Measurements from ENCODE around the gene HPCAL1. TPM values are rescaled to one million over a fixed set of nuclear protein-coding genes. Genes with fewer than 3 reads are reported as not detected.
A peak's percentile ranks its signal among the peaks of the same experiment; 100 is the strongest.

The HPCAL1 gene
- total RNA-seq, 6 experiments from 2014 or later, result 23.1 to 68.8 (median 29.1) TPM

- Histone ChIP-seq H3K4me1 (peaks cover 0 to 6% (median 0%) of the 10 kb centered on the region in 4 donors), H3K27me3 (no peaks in the 10 kb centered on the region), H3K9me3 (no peaks in the 10 kb centered on the region), H3K27ac (no peak overlapping the region), H3K36me3 (peaks cover 0 to 7% (median under 1%) of the 10 kb centered on the region in 4 donors), H3K4me3 (no peak overlapping the region)
- WGBS (ENCODE audit: insufficient coverage, low coverage, low lambda C conversion rate, missing lambda C conversion rate), result 35% methylated on average over 2 of the region's 3 CpGs
- intact Hi-C loops (cut with DNase I), result loop anchor here in 1 of 2 donors (10.0 kb wide), 1 partner anchor 624 kb away; no protein-coding TSS in a partner anchor
- peak in 1 of 4 donors; percentile 6 for ATAC-seq
- no peak for DNase-seq
- TF ChIP-seq CTCF (IDR thresholded peaks at IDR 0.05) (no peak), POLR2A (IDR thresholded peaks at IDR 0.05) (no peak)
Measured at GRCh38 chr2:10428924-10429323, 126.2 kb downstream of the HPCAL1 start.

- H3K4me3 ChIP-seq, result no peak overlapping the region
- intact Hi-C loops (cut with DNase I), result loop anchor here (5.0 to 10.0 kb wide), 3 partner anchors 234 to 359 kb away; partner anchors contain the start of gene RRM2 (in 1 of the 2)
Measured at GRCh38 chr2:10430886-10431622, 128.3 kb downstream of the HPCAL1 start.

GRCh38 chr2:10431797-10432196 is 129.1 kb downstream of the HPCAL1 start:
- peaks cover 0 to 6% (median 0%) of the 10 kb centered on the region in 4 donors for H3K4me1 ChIP-seq

More at GRCh38 chr2:10430886-10431622, 128.3 kb downstream of the HPCAL1 start:
- Histone ChIP-seq H3K4me1 (peaks cover 0 to 6% (median 0%) of the 10 kb centered on the region in 4 donors), H3K9me3 (no peaks in the 10 kb centered on the region), H3K27ac (no peak overlapping the region), H3K36me3 (peaks cover 0 to 2% (median 0%) of the 10 kb centered on the region in 4 donors), H3K27me3 (no peaks in the 10 kb centered on the region)
- WGBS (ENCODE audit: insufficient coverage, low coverage, low lambda C conversion rate, missing lambda C conversion rate), result 70% methylated on average over 8 of the region's 8 CpGs
- ATAC-seq, result no peak
- TF ChIP-seq CTCF (IDR thresholded peaks at IDR 0.05), result no peak
- TF ChIP-seq POLR2A (IDR thresholded peaks at IDR 0.05), result no peak
- no peak for DNase-seq

More at GRCh38 chr2:10431797-10432196, 129.1 kb downstream of the HPCAL1 start:
- TF ChIP-seq POLR2A (IDR thresholded peaks at IDR 0.05), result no peak
- no peak for TF ChIP-seq CTCF (IDR thresholded peaks at IDR 0.05)
- H3K4me3 ChIP-seq, result no peak overlapping the region
- H3K36me3 ChIP-seq, result peaks cover 0 to 2% (median 0%) of the 10 kb centered on the region in 4 donors
- DNase-seq (no peak), ATAC-seq (no peak)
- intact Hi-C loops (cut with DNase I), result loop anchor here (5.0 to 10.0 kb wide), 3 partner anchors 233 to 359 kb away; partner anchors contain the start of gene RRM2 (in 1 of the 2)
- no peak overlapping the region for H3K27ac ChIP-seq
- H3K27me3 ChIP-seq, result no peaks in the 10 kb centered on the region
- 60% methylated on average over 3 of the region's 16 CpGs for WGBS (ENCODE audit: insufficient coverage, low coverage, low lambda C conversion rate, missing lambda C conversion rate)
- no peaks in the 10 kb centered on the region for H3K9me3 ChIP-seq

Data from right lobe of liver (tissue), 6 donors.